ENCODE data around the gene DHX58.

DNA sequence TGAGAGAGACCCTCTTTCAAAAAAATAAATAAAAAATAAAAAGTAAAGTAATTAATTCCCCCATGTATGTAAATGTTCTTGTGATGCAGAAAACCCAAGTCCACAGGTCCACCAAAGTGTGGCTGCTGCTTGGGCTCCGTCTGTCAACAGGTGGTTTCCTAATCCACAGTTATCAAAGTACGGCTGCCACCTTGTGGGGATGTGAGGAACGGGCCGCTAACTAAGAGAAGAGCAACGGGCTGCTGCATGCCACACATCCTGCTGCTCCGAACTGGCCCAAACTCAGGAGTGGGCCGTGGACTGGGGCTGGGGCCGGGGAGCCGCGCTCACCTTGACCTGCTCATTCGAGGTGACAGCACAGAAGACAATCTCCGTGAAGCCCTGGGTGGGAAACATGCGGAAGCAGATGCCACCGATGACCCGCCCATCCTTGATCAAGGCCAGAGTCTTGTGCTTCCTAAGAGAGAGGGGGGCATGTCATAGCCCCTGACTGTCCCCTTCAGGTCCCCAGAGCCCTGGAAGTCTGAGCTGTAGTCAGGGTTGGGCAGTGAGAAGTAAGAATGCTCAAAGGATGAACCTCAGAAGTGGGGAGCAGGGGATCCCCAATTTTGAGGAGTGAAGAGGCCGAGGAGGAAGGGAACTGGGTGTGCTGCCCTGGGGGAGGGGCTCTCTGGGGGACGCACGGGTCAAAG, 4.3 kb upstream of the DHX58 start:
- TF ChIP-seq, protein P1, sequence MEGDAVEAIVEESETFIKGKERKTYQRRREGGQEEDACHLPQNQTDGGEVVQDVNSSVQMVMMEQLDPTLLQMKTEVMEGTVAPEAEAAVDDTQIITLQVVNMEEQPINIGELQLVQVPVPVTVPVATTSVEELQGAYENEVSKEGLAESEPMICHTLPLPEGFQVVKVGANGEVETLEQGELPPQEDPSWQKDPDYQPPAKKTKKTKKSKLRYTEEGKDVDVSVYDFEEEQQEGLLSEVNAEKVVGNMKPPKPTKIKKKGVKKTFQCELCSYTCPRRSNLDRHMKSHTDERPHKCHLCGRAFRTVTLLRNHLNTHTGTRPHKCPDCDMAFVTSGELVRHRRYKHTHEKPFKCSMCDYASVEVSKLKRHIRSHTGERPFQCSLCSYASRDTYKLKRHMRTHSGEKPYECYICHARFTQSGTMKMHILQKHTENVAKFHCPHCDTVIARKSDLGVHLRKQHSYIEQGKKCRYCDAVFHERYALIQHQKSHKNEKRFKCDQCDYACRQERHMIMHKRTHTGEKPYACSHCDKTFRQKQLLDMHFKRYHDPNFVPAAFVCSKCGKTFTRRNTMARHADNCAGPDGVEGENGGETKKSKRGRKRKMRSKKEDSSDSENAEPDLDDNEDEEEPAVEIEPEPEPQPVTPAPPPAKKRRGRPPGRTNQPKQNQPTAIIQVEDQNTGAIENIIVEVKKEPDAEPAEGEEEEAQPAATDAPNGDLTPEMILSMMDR (IDR thresholded peaks at IDR 0.05; ENCODE audit: insufficient read depth, low read length): peak; percentile 59
- TF ChIP-seq SPI1 (IDR thresholded peaks at IDR 0.05; ENCODE audit: borderline replicate concordance, low read depth) (no peak), POLR2AphosphoS5 (IDR thresholded peaks at IDR 0.05; ENCODE audit: low read depth) (no peak), GABPA (IDR thresholded peaks at IDR 0.05; ENCODE audit: low read depth) (no peak)
- TF ChIP-seq, protein P2, sequence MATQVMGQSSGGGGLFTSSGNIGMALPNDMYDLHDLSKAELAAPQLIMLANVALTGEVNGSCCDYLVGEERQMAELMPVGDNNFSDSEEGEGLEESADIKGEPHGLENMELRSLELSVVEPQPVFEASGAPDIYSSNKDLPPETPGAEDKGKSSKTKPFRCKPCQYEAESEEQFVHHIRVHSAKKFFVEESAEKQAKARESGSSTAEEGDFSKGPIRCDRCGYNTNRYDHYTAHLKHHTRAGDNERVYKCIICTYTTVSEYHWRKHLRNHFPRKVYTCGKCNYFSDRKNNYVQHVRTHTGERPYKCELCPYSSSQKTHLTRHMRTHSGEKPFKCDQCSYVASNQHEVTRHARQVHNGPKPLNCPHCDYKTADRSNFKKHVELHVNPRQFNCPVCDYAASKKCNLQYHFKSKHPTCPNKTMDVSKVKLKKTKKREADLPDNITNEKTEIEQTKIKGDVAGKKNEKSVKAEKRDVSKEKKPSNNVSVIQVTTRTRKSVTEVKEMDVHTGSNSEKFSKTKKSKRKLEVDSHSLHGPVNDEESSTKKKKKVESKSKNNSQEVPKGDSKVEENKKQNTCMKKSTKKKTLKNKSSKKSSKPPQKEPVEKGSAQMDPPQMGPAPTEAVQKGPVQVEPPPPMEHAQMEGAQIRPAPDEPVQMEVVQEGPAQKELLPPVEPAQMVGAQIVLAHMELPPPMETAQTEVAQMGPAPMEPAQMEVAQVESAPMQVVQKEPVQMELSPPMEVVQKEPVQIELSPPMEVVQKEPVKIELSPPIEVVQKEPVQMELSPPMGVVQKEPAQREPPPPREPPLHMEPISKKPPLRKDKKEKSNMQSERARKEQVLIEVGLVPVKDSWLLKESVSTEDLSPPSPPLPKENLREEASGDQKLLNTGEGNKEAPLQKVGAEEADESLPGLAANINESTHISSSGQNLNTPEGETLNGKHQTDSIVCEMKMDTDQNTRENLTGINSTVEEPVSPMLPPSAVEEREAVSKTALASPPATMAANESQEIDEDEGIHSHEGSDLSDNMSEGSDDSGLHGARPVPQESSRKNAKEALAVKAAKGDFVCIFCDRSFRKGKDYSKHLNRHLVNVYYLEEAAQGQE (IDR thresholded peaks at IDR 0.05; ENCODE audit: insufficient replicate concordance, low read depth): no peak

All from HL-60 (cell line).